Heart left ventricle (tissue), 16 donors: Measurements from ENCODE around the gene OR5T1. TPM values are rescaled to one million over a fixed set of nuclear protein-coding genes. Genes with fewer than 3 reads are reported as not detected.

Experiments used
- ATAC-seq, 4 donors: fragments of 200-7000 bp; cut with Tn5 transposase; one replicate each; pipeline ENCODE4 v1.9.1; 2020 to 2022; ENCODE audit warnings: moderate library complexity in 4 of 4, mild to moderate bottlenecking in 3 of 4, moderate number of reproducible peaks in 1 of 4
- DNase-seq, 5 donors: peaks; one replicate each; pipeline ENCODE4 v3.0.0-alpha.2; 2020
- H3K27ac ChIP-seq, 12 donors: fragments of 200-600 bp; sonication (generic) in 4 of 12; one replicate each; pipeline versions ENCODE4 v1.5.0 to v1.8.0; 2016 to 2022; ENCODE audit warnings: mild to moderate bottlenecking in 2 of 12
- H3K27me3 ChIP-seq, 9 donors: fragments of 200-600 bp; sonication (generic) in 2 of 9; one replicate each; pipeline versions ENCODE4 v1.5.1 to v1.8.0; 2016 to 2022; ENCODE audit warnings: mild to moderate bottlenecking in 3 of 9
- H3K36me3 ChIP-seq, 9 donors: fragments of 200-600 bp; sonication (generic) in 2 of 9; one replicate each; pipeline versions ENCODE4 v1.5.0 to v1.8.0; 2018 to 2022; ENCODE audit warnings: mild to moderate bottlenecking in 2 of 9
- H3K4me1 ChIP-seq, 12 donors: fragments of 200-600 bp; sonication (generic) in 4 of 12; one replicate each; pipeline versions ENCODE4 v1.5.0 to v1.8.0; 2016 to 2022; ENCODE audit warnings: mild to moderate bottlenecking in 3 of 12
- H3K4me3 ChIP-seq, 12 donors: fragments of 200-600 bp; sonication (generic) in 4 of 12; one replicate each; pipeline versions ENCODE4 v1.5.0 to v1.8.0; 2017 to 2022; ENCODE audit warnings: mild to moderate bottlenecking in 9 of 12, moderate library complexity in 4 of 12
- H3K9me3 ChIP-seq, 12 donors: fragments of 200-600 bp; sonication (generic) in 4 of 12; one replicate each; pipeline versions ENCODE4 v1.5.0 to v1.8.0; 2016 to 2022; ENCODE audit warnings: mild to moderate bottlenecking in 1 of 12
- POLR2A ChIP-seq, 2 donors: fragments of 450-650 bp; IDR thresholded peaks; one replicate each; pipeline ENCODE4 v1.6.1; 2017; ENCODE audit warnings: antibody characterized with exemption in 2 of 2, mild to moderate bottlenecking in 2 of 2, moderate library complexity in 2 of 2
- WGBS, 4 donors: extraction: QIAGEN DNeasy Blood & Tissue Kit in 2 of 4; methylation state at CpG; one replicate each; pipeline versions ENCODE4 v1.1.5 to v1.1.7; 2013 to 2018; 5-methylcytosine and 5-hydroxymethylcytosine counted together
- intact Hi-C, 10 donors: fragments of 100-400 bp; cut with DNase I; formaldehyde crosslinking; loops; one replicate each; pipeline versions ENCODE4 v1.11.1 to v1.14.2; 2022
- polyA plus RNA-seq, 2 donors: library from polyadenylated mRNA; stranded (reverse); fragments of 200-250 nt; gene quantifications; one replicate each; pipeline ENCODE4 v1.2.3, GENCODE V29; 2013
- total RNA-seq, 9 donors: library from RNA; depleted of rRNA in 2 of 9; stranded (reverse); fragments of >200 nt in 2 of 9; fragmentation: NEBNext Ultra II Directional in 3 of 9; extraction: Animal tissue kit (Norgen Biotek cat#: 25700) in 3 of 9; gene quantifications; one replicate each; pipeline versions ENCODE4 v1.1.0 to v1.2.4, GENCODE V29; 2016 to 2023
- TF ChIP-seq, protein P1 (sequence below), 12 donors: fragments of 200-600 bp; sonication (generic) in 4 of 12; IDR thresholded peaks; one replicate each; pipeline versions ENCODE4 v1.5.0 to v1.8.0; 2018 to 2022; ENCODE audit warnings: antibody characterized with exemption in 12 of 12, mild to moderate bottlenecking in 5 of 12
- donor health status: ischemic (EF 13 %, LVEDD 7.1; RV severe dilation, severe dysfunction).
- donor health status: healthy with polysubstance abuse.
- donor health status: DM: no; HTN: yes; CAD: no.
- donor health status: DM: no; HTN: no; CAD: no.
- donor health status: ischemic (EF 25% LVEDD 6.9; RV normal size, moderate dysfunction).
- donor health status: ischemic (EF 25% LVEDD 5.7; RV mildly dilated, moderate dysfunction).
- donor health status: healthy.
- donor health status: DM: yes; HTN: yes; CAD: no.
- donor health status: ischemic (EF 35%, LVEDD 5.7; RV mildly dilated, moderate dysfunction).
- donor health status: nonischemic (EF 11% LVEDD 7.7; RV severe dilation, severe dysfunction).
- donor health status: DM: yes; HTN: yes; CAD: no.
- donor health status: PGD.
- donor health status: ischemic (EF 29% LVEDD 5.4; RV normal size, mild dysfunction).
- donor health status: nonischemic (EF 23%, LVEDD 6.1; RV moderate dilation, normal function).

Gene OR5T1
- total and polyA plus RNA-seq, 11 donors = not detected

DNA sequence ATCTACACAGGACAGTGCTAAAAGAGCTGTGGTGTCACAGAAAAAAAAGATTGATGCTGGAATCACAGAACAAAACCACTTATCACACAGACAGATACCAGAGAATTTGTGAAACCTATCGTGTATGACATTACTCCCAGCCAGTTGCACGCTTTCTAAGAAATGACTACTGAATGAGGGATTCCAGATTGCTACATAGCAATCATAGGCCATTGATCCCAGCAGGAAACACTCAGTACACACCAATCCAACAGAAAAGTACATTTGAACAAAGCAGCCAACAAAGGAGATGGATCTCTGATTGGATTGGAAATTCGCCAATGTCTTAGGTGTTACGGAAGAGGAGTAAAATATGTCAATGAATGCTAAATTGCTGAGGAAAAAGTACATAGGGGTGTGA is 22.9 kb downstream of the OR5T1 start:
- Histone ChIP-seq H3K36me3 (no peaks in the 10 kb centered on the region), H3K4me3 (no peak overlapping the region), H3K27me3 (no peaks in the 10 kb centered on the region), H3K4me1 (no peaks in the 10 kb centered on the region), H3K27ac (no peak overlapping the region), H3K9me3 (no peaks in the 10 kb centered on the region)
- intact Hi-C loops = no loop called here
- ATAC-seq (no peak), DNase-seq (no peak)
- TF ChIP-seq, protein P1, sequence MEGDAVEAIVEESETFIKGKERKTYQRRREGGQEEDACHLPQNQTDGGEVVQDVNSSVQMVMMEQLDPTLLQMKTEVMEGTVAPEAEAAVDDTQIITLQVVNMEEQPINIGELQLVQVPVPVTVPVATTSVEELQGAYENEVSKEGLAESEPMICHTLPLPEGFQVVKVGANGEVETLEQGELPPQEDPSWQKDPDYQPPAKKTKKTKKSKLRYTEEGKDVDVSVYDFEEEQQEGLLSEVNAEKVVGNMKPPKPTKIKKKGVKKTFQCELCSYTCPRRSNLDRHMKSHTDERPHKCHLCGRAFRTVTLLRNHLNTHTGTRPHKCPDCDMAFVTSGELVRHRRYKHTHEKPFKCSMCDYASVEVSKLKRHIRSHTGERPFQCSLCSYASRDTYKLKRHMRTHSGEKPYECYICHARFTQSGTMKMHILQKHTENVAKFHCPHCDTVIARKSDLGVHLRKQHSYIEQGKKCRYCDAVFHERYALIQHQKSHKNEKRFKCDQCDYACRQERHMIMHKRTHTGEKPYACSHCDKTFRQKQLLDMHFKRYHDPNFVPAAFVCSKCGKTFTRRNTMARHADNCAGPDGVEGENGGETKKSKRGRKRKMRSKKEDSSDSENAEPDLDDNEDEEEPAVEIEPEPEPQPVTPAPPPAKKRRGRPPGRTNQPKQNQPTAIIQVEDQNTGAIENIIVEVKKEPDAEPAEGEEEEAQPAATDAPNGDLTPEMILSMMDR (IDR thresholded peaks at IDR 0.05) = no peak
- TF ChIP-seq POLR2A (IDR thresholded peaks at IDR 0.05) = no peak
- 72 to 79% (median 75%) methylated on average over 4 of the region's 4 CpGs for WGBS, 4 donors

DNA sequence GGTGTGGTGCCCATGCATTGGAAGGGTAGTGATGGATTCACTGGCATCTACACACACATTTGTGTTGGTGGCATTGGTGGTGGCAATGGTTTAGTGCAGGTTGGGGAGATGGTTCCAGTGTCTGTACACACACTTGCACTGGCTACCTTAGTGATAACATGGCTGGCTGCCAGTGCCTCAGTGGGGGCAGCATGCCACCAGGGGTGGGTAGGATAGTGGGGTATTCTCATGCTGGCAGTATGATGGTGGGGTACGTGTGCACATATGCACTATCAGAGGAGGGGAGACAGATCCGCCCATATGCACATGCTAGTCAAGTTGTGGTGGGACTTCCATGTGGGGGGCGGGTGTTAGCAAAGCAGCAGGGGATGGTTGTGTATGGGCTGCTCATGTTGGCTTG is 33.9 kb downstream of the OR5T1 start:
- TF ChIP-seq, protein P1 (IDR thresholded peaks at IDR 0.05) = no peak
- TF ChIP-seq POLR2A (IDR thresholded peaks at IDR 0.05) = no peak
- no peaks in the 10 kb centered on the region for H3K36me3 ChIP-seq
- intact Hi-C loops = no loop called here
- no peak overlapping the region for H3K27ac ChIP-seq
- WGBS, 4 donors = 74 to 87% (median 82%) methylated on average over 3 of the region's 3 CpGs
- H3K4me3 ChIP-seq = no peak overlapping the region
- no peaks in the 10 kb centered on the region for H3K4me1 ChIP-seq
- ATAC-seq (no peak), DNase-seq (no peak)
- peaks cover 0 to 25% (median 0%) of the 10 kb centered on the region in 12 donors for H3K9me3 ChIP-seq
- no peaks in the 10 kb centered on the region for H3K27me3 ChIP-seq

DNA sequence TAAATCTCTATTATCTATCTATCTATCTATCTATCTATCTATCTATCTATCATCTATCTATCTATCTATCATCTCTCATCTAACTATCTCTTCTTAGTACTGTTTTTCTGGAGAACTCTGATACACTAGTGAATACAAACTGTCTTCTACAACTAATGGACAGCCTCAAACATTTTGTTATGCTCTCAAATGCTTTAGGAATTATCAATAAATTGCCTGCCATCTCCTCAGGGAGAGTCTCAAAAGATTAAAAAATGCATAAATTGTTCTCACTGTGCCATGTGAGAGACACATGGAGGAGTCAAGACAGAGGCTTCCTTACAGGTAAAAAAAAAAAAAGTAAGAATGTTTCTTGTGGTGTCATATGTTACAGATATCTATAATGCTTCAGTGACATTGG is 40.9 kb downstream of the OR5T1 start, which contains the start of gene OR8K3:
Gene OR8K3 (plus strand): TSS at position 301 of the 400 bp plus-strand sequence. CDS start 3,163 bp downstream, outside the sequence.
- Histone ChIP-seq H3K27ac (no peak within 1 kb of the TSS), H3K27me3 (no peaks in the 10 kb centered on the region), H3K4me3 (no peak within 1 kb of the TSS), H3K36me3 (no peaks in the 10 kb centered on the region), H3K4me1 (no peaks in the 10 kb centered on the region), H3K9me3 (no peaks in the 10 kb centered on the region)
- ATAC-seq (no peak), DNase-seq (no peak)
- no peak for TF ChIP-seq POLR2A (IDR thresholded peaks at IDR 0.05)
- TF ChIP-seq, protein P1 (IDR thresholded peaks at IDR 0.05) = no peak
- intact Hi-C loops = no loop called here

Other genes starting within 250 kb of the OR5T1 start
- gene OR5AS1, start 246.5 kb upstream of the OR5T1 start, total RNA-seq = not detected
- gene OR5AS1, start 246.5 kb upstream of the OR5T1 start, polyA plus RNA-seq = not detected
- not detected for gene OR8I2, start 180.8 kb upstream of the OR5T1 start, total RNA-seq
- not detected for gene OR8I2, start 180.8 kb upstream of the OR5T1 start, polyA plus RNA-seq
- gene OR8H2, start 170.5 kb upstream of the OR5T1 start, total RNA-seq = not detected
- gene OR8H2, start 170.5 kb upstream of the OR5T1 start, polyA plus RNA-seq = not detected
- gene OR8H3, start 151.8 kb upstream of the OR5T1 start, total RNA-seq = not detected
- not detected for gene OR8H3, start 151.8 kb upstream of the OR5T1 start, polyA plus RNA-seq
- gene OR8J3, start 134.0 kb upstream of the OR5T1 start, total RNA-seq = not detected
- not detected for gene OR8J3, start 134.0 kb upstream of the OR5T1 start, polyA plus RNA-seq
- not detected for gene OR8K5, start 113.8 kb upstream of the OR5T1 start, total RNA-seq
- not detected for gene OR8K5, start 113.8 kb upstream of the OR5T1 start, polyA plus RNA-seq
- not detected for gene OR5J2, start 97.5 kb upstream of the OR5T1 start, total RNA-seq
- not detected for gene OR5J2, start 97.5 kb upstream of the OR5T1 start, polyA plus RNA-seq
- gene OR5T2, start 39.9 kb upstream of the OR5T1 start, total RNA-seq = not detected
- gene OR5T2, start 39.9 kb upstream of the OR5T1 start, polyA plus RNA-seq = not detected
- not detected for gene OR5T3, start 21.9 kb upstream of the OR5T1 start, total RNA-seq
- gene OR5T3, start 21.9 kb upstream of the OR5T1 start, polyA plus RNA-seq = not detected
- not detected for gene OR8H1, start 18.1 kb downstream of the OR5T1 start, total RNA-seq
- gene OR8H1, start 18.1 kb downstream of the OR5T1 start, polyA plus RNA-seq = not detected
- not detected for gene OR8K3, start 41.0 kb downstream of the OR5T1 start, total RNA-seq
- not detected for gene OR8K3, start 41.0 kb downstream of the OR5T1 start, polyA plus RNA-seq
- gene OR8K1, start 71.9 kb downstream of the OR5T1 start, total RNA-seq = not detected
- gene OR8K1, start 71.9 kb downstream of the OR5T1 start, polyA plus RNA-seq = not detected
- not detected for gene OR8J1, start 80.1 kb downstream of the OR5T1 start, total RNA-seq
- gene OR8J1, start 80.1 kb downstream of the OR5T1 start, polyA plus RNA-seq = not detected
- not detected for gene OR8U1, start 101.5 kb downstream of the OR5T1 start, total RNA-seq
- not detected for gene OR8U1, start 101.5 kb downstream of the OR5T1 start, polyA plus RNA-seq
- gene OR5AL1, start 138.5 kb downstream of the OR5T1 start, total RNA-seq = not detected
- not detected for gene OR5AL1, start 138.5 kb downstream of the OR5T1 start, polyA plus RNA-seq
- gene OR5M3, start 199.2 kb downstream of the OR5T1 start, total RNA-seq = not detected
- not detected for gene OR5M3, start 199.2 kb downstream of the OR5T1 start, polyA plus RNA-seq
- not detected for gene OR5M8, start 217.2 kb downstream of the OR5T1 start, total RNA-seq
- not detected for gene OR5M8, start 217.2 kb downstream of the OR5T1 start, polyA plus RNA-seq